Measurements from ENCODE around the gene NUCKS1.
A peak's percentile ranks its signal among the peaks of the same experiment; 100 is the strongest.

The NUCKS1 gene

GRCh38 chr1:205693421-205693991 lies 56.5 kb downstream of the NUCKS1 start:
- DNase-seq: no peak

GRCh38 chr1:205692423-205692822 lies 57.6 kb downstream of the NUCKS1 start:
- DNase-seq: no peak

- DNase-seq: no peak
Observed at GRCh38 chr1:205690122-205690756, 59.7 kb downstream of the NUCKS1 start.

- no peak for DNase-seq
Observed at GRCh38 chr1:205689479-205689878, 60.5 kb downstream of the NUCKS1 start.

- DNase-seq: no peak
Observed at GRCh38 chr1:205688171-205689080, 61.6 kb downstream of the NUCKS1 start.

GRCh38 chr1:205687242-205687641 lies 62.7 kb downstream of the NUCKS1 start:
- DNase-seq: no peak

- DNase-seq: no peak
Observed at GRCh38 chr1:205681364-205681763, 68.6 kb downstream of the NUCKS1 start.

- peak; percentile 38 for DNase-seq
Observed at GRCh38 chr1:205680073-205680851, 69.7 kb downstream of the NUCKS1 start, which contains the start of gene SLC45A3. TSS of gene SLC45A3 (minus strand) at chr1:205680509. CDS start at chr1:205664656, 15,853 bp downstream.

GRCh38 chr1:205678286-205679111 lies 71.5 kb downstream of the NUCKS1 start:
- DNase-seq: no peak

- no peak for DNase-seq
Observed at GRCh38 chr1:205677167-205677566, 72.8 kb downstream of the NUCKS1 start.

GRCh38 chr1:205676597-205676996 lies 73.4 kb downstream of the NUCKS1 start:
- DNase-seq: no peak

- no peak for DNase-seq
Observed at GRCh38 chr1:205676002-205676401, 74.0 kb downstream of the NUCKS1 start.

GRCh38 chr1:205675247-205675646 lies 74.7 kb downstream of the NUCKS1 start:
- DNase-seq: no peak

- no peak for DNase-seq
Observed at GRCh38 chr1:205672970-205673369, 77.0 kb downstream of the NUCKS1 start.

- DNase-seq: no peak
Observed at GRCh38 chr1:205672395-205672889, 77.5 kb downstream of the NUCKS1 start.

- no peak for DNase-seq
Observed at GRCh38 chr1:205670611-205671430, 79.2 kb downstream of the NUCKS1 start.

GRCh38 chr1:205670150-205670446 lies 79.9 kb downstream of the NUCKS1 start:
- DNase-seq: no peak

- peak; percentile 47 for DNase-seq
Observed at GRCh38 chr1:205669341-205670149, 80.4 kb downstream of the NUCKS1 start.

GRCh38 chr1:205668951-205669340 lies 81.0 kb downstream of the NUCKS1 start:
- DNase-seq: peak; percentile 19
